Fibroblast of lung (primary cell): ENCODE data around the gene RIOK1. TPM values are rescaled to one million over a fixed set of nuclear protein-coding genes. Genes with fewer than 3 reads are reported as not detected.

Source experiments
- DNase-seq, 2 donors: peaks; one replicate each; pipeline versions ENCODE4 v3.0.0 to v3.0.0-alpha.2; 2010; ENCODE audit warnings: low read depth in 2 of 2
- H2AFZ ChIP-seq: 2 replicates; pipeline ENCODE4 v1.5.1; 2012; ENCODE audit warnings: low read length, control low read depth, inconsistent platforms
- H3K27ac ChIP-seq: 2 replicates; pipeline ENCODE4 v1.5.1; 2011; ENCODE audit warnings: low read length, control low read depth; ENCODE audit not compliant: insufficient read depth
- H3K27me3 ChIP-seq: 2 replicates; pipeline ENCODE4 v1.5.1; 2011; ENCODE audit warnings: mild to moderate bottlenecking, low read length; ENCODE audit not compliant: control insufficient read depth, insufficient read depth
- H3K36me3 ChIP-seq: 2 replicates; pipeline ENCODE4 v1.5.1; 2011; ENCODE audit warnings: low read length; ENCODE audit not compliant: control insufficient read depth, insufficient read depth
- H3K4me1 ChIP-seq: 2 replicates; pipeline ENCODE4 v1.5.1; 2011; ENCODE audit warnings: low read length; ENCODE audit not compliant: control insufficient read depth, insufficient read depth; ENCODE audit errors: extremely low read depth
- H3K4me2 ChIP-seq: 2 replicates; pipeline ENCODE4 v1.5.1; 2011; ENCODE audit warnings: low read length, control low read depth; ENCODE audit not compliant: insufficient read depth; ENCODE audit errors: extremely low read depth
- H3K4me3 ChIP-seq, 4 experiments: fragments of 200-600 bp in 1 of 4; sonication (generic) in 1 of 4; replicated peaks in 1 of 4; 2 replicates each; pipeline ENCODE4 v1.5.1; 2011 to 2016; ENCODE audit warnings: low read length in 4 of 4, low read depth in 3 of 4, mild to moderate bottlenecking in 3 of 4, control low read depth in 2 of 4, inconsistent platforms in 1 of 4, mixed read lengths in 1 of 4; ENCODE audit not compliant: insufficient read depth in 1 of 4; ENCODE audit errors: control extremely low read depth in 1 of 4
- H3K79me2 ChIP-seq: 2 replicates; pipeline ENCODE4 v1.5.1; 2012; ENCODE audit warnings: mild to moderate bottlenecking, low read length, inconsistent platforms; ENCODE audit not compliant: control insufficient read depth, insufficient read depth
- H3K9ac ChIP-seq: 2 replicates; pipeline ENCODE4 v1.5.1; 2011; ENCODE audit warnings: mild to moderate bottlenecking, low read length, control low read depth; ENCODE audit not compliant: insufficient read depth
- H3K9me3 ChIP-seq: 2 replicates; pipeline ENCODE4 v1.5.1; 2012; ENCODE audit warnings: low read depth, low read length; ENCODE audit not compliant: control insufficient read depth, insufficient read depth
- H4K20me1 ChIP-seq: 2 replicates; pipeline ENCODE4 v1.5.1; 2011; ENCODE audit warnings: low read length; ENCODE audit not compliant: control insufficient read depth, insufficient read depth; ENCODE audit errors: extremely low read depth
- EZH2 ChIP-seq: IDR thresholded peaks from 2 replicates; pipeline ENCODE4 v1.5.1; 2012; ENCODE audit warnings: low read length, control low read depth, mild to moderate bottlenecking; ENCODE audit errors: missing control alignments
- polyA plus RNA-seq, 2 donors: library from polyadenylated mRNA; depleted of rRNA in 1 of 2; stranded (reverse) in 1 of 2; unstranded in 1 of 2; fragments of >200 nt; gene quantifications; 2 replicates each; pipeline ENCODE4 v1.2.1, GENCODE V29; 2011 to 2012; ENCODE audit warnings: missing spikeins in 1 of 2
- total RNA-seq: library from RNA; depleted of rRNA; stranded (reverse); fragments of >200 nt; gene quantifications from 2 replicates; pipeline ENCODE4 v1.2.1, GENCODE V29; 2014
- TF ChIP-seq, protein P1 (sequence below), 2 donors: IDR thresholded peaks in 1 of 2; conservative IDR thresholded peaks in 1 of 2; 1 replicate in 1 of 2; 2 replicates in 1 of 2; pipeline ENCODE4 v1.5.1; 2011 to 2012; ENCODE audit warnings: low read length in 2 of 2, control low read depth in 1 of 2, inconsistent platforms in 1 of 2, low read depth in 1 of 2, mild to moderate bottlenecking in 1 of 2

Gene RIOK1
- total and polyA plus RNA-seq, 2 donors (not counting 1 experiment from before 2014, with no cell fraction given) = 11.9 to 28.7 TPM

DNA sequence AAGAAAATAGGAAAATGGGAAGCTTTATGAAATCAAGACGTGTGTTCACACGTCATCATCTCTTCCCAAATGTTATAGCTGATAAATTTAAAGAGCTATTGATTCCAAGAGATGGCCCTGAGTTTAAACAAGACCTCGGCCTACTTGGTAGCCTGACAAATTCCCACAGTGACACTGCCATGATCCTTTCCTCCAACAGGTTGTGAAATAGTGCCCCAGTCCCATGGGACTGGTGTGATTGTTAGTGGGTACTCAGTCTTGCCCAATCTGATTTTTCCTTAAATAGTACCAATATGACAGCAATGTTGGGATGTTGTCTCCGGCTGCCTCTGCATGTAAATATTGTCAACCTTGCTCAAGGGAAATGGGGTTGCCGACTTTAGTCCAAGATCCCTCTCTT, 34.5 kb downstream of the RIOK1 start:
- no peak for DNase-seq
- TF ChIP-seq, protein P1, sequence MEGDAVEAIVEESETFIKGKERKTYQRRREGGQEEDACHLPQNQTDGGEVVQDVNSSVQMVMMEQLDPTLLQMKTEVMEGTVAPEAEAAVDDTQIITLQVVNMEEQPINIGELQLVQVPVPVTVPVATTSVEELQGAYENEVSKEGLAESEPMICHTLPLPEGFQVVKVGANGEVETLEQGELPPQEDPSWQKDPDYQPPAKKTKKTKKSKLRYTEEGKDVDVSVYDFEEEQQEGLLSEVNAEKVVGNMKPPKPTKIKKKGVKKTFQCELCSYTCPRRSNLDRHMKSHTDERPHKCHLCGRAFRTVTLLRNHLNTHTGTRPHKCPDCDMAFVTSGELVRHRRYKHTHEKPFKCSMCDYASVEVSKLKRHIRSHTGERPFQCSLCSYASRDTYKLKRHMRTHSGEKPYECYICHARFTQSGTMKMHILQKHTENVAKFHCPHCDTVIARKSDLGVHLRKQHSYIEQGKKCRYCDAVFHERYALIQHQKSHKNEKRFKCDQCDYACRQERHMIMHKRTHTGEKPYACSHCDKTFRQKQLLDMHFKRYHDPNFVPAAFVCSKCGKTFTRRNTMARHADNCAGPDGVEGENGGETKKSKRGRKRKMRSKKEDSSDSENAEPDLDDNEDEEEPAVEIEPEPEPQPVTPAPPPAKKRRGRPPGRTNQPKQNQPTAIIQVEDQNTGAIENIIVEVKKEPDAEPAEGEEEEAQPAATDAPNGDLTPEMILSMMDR (conservative IDR thresholded peaks at IDR 0.05 in 1 of 2, IDR thresholded peaks at IDR 0.05 in 1 of 2; ENCODE audit: low read depth in 1 of 2, low read length in 2 of 2) = no peak
- TF ChIP-seq EZH2 = no peak

DNA sequence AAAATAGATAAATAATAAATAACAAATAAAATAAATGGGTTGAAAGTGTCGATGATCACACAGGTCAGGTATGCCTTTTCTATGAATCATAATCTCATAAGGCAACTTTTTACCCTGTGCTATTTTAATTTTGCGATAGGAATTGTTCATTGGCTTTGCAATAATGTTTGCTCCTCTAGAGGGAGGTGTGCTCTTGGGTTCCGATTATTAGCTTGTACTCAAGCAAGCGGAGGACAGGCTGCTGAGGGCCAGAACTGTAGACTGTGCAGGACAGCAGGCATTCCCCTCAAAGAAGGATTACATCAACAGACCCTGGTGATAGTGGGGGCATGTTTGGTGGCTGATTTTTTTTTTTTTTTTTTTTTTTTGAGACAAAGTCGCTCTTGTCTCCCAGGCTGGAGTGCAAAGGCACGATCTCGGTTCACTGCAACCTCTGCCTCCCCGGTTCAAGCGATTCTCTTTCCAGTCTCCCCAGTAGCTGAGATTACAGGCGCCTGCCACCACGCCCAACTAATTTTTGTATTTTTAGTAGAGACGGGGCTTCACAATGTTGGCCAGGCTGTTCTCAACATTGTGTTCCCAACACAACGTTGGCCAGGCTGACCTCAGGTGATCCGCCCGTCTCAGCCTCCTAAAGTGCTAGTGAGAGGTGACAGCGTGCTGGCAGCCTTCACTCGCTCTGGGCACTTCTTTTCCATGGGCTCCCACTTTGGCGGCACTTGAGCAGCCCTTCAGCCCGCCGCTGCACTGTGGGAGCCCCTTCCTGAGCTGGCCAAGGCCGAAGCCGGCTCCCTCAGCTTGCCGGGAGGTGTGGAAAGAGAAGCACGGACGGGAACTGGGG, 35.6 kb downstream of the RIOK1 start:
- Histone ChIP-seq H3K9ac (no peak overlapping the region), H4K20me1 (no peaks in the 10 kb centered on the region), H3K79me2 (no peaks in the 10 kb centered on the region), H3K27me3 (no peaks in the 10 kb centered on the region), H3K36me3 (no peaks in the 10 kb centered on the region), H2AFZ (no peak overlapping the region), H3K4me3 (no peak overlapping the region), H3K4me1 (no peaks in the 10 kb centered on the region), H3K4me2 (no peak overlapping the region), H3K9me3 (no peaks in the 10 kb centered on the region), H3K27ac (no peak overlapping the region)
- TF ChIP-seq, protein P1 (conservative IDR thresholded peaks at IDR 0.05 in 1 of 2, IDR thresholded peaks at IDR 0.05 in 1 of 2; ENCODE audit: low read depth in 1 of 2, low read length in 2 of 2) = peak; percentile 28 to 34
- TF ChIP-seq EZH2 = no peak
- DNase-seq = peak; percentile 23

More for the DNA sequence above, 34.5 kb downstream of the RIOK1 start:
- no peaks in the 10 kb centered on the region for H3K79me2 ChIP-seq
- no peak overlapping the region for H3K4me3 ChIP-seq
- no peaks in the 10 kb centered on the region for H3K36me3 ChIP-seq
- H3K4me2 ChIP-seq = no peak overlapping the region
- H3K27ac ChIP-seq = no peak overlapping the region
- no peaks in the 10 kb centered on the region for H4K20me1 ChIP-seq
- no peak overlapping the region for H2AFZ ChIP-seq
- H3K27me3 ChIP-seq = no peaks in the 10 kb centered on the region
- no peaks in the 10 kb centered on the region for H3K4me1 ChIP-seq
- no peak overlapping the region for H3K9ac ChIP-seq
- H3K9me3 ChIP-seq = no peaks in the 10 kb centered on the region

DNA sequence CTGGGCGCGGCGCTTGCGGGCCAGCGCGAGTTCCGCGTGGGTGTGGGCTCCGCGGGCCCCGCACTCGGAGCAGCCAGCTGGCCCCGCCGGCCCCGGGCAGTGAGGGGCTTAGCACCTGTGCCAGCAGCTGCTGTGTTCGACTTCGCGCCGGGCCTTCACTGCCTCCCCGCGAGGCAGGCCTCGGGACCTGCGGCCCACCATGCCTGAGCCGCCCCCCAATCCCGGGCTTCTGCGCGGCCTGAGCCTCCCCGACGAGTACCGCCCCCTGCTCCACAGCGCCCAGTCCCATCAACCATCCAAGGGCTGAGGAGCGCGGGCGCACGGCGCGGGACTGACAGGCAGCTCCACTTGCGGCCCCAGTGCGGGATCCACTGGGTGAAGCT, 36.2 kb downstream of the RIOK1 start:
- no peak overlapping the region for H3K9ac ChIP-seq
- H3K36me3 ChIP-seq = no peaks in the 10 kb centered on the region
- no peak for DNase-seq
- no peaks in the 10 kb centered on the region for H3K9me3 ChIP-seq
- no peaks in the 10 kb centered on the region for H4K20me1 ChIP-seq
- no peak overlapping the region for H3K27ac ChIP-seq
- no peaks in the 10 kb centered on the region for H3K27me3 ChIP-seq
- no peak overlapping the region for H2AFZ ChIP-seq
- no peak for TF ChIP-seq EZH2
- TF ChIP-seq, protein P1 (conservative IDR thresholded peaks at IDR 0.05 in 1 of 2, IDR thresholded peaks at IDR 0.05 in 1 of 2; ENCODE audit: low read depth in 1 of 2, low read length in 2 of 2) = no peak
- H3K4me2 ChIP-seq = no peak overlapping the region
- no peaks in the 10 kb centered on the region for H3K4me1 ChIP-seq
- H3K4me3 ChIP-seq = no peak overlapping the region
- no peaks in the 10 kb centered on the region for H3K79me2 ChIP-seq
